Fibroblast of pulmonary artery (primary cell): ENCODE data around the gene TTLL12.

Source experiments
- DNase-seq: peaks from one replicate; pipeline ENCODE4 v3.0.0-alpha.2; 2010; ENCODE audit warnings: low read depth
- H3K4me3 ChIP-seq: replicated peaks from 2 replicates; pipeline ENCODE4 v1.5.1; 2011; ENCODE audit warnings: low read depth, mild to moderate bottlenecking, control low read depth, low read length, moderate library complexity
- CTCF ChIP-seq: IDR thresholded peaks from 2 replicates; pipeline ENCODE4 v1.5.1; 2011; ENCODE audit warnings: mild to moderate bottlenecking, control low read depth, low read length, inconsistent platforms; ENCODE audit errors: missing control alignments

TTLL12 gene

GRCh38 chr22:43162412-43163150 lies 24.4 kb downstream of the TTLL12 start:
- DNase-seq = no peak
- no peak overlapping the region for H3K4me3 ChIP-seq
- no peak for TF ChIP-seq CTCF

GRCh38 chr22:43160497-43161126 lies 26.3 kb downstream of the TTLL12 start:
- no peak overlapping the region for H3K4me3 ChIP-seq
- DNase-seq = no peak
- TF ChIP-seq CTCF = no peak

GRCh38 chr22:43159484-43160178 lies 27.3 kb downstream of the TTLL12 start:
- DNase-seq = peak; percentile 20
- H3K4me3 ChIP-seq = no peak overlapping the region
- peak; percentile 22 for TF ChIP-seq CTCF

GRCh38 chr22:43158778-43159483 lies 28.0 kb downstream of the TTLL12 start:
- TF ChIP-seq CTCF = no peak
- DNase-seq = no peak
- H3K4me3 ChIP-seq = no peak overlapping the region

GRCh38 chr22:43157874-43158546 lies 28.9 kb downstream of the TTLL12 start:
- TF ChIP-seq CTCF = no peak
- DNase-seq = no peak
- H3K4me3 ChIP-seq = no peak overlapping the region

GRCh38 chr22:43156413-43156812 lies 30.5 kb downstream of the TTLL12 start:
- DNase-seq = no peak
- no peak for TF ChIP-seq CTCF
- H3K4me3 ChIP-seq = no peak overlapping the region
